GM21360 (cell line): ENCODE results near the gene ZNF25.
"Not testable (repeated sequence)": the region's sequence is repeated elsewhere in the genome, so short reads cannot be mapped to it uniquely, and the experiment has no call there.

ENCODE experiments used
- ATAC-seq: cut with Tn5 transposase; IDR thresholded peaks from one replicate; pipeline ENCODE4 v1.9.1; 2021; ENCODE audit warnings: mild to moderate bottlenecking, moderate library complexity; ENCODE audit not compliant: unreplicated experiment

Gene ZNF25

GRCh38 chr10:37948210-37948609 lies 28.2 kb downstream of the ZNF25 start:
- ATAC-seq = no peak

GRCh38 chr10:37947526-37947925 lies 28.9 kb downstream of the ZNF25 start:
- ATAC-seq = no peak

GRCh38 chr10:37937864-37938263 lies 38.6 kb downstream of the ZNF25 start:
- ATAC-seq = no peak

GRCh38 chr10:37934791-37935190 lies 41.7 kb downstream of the ZNF25 start:
- no peak for ATAC-seq

DNA sequence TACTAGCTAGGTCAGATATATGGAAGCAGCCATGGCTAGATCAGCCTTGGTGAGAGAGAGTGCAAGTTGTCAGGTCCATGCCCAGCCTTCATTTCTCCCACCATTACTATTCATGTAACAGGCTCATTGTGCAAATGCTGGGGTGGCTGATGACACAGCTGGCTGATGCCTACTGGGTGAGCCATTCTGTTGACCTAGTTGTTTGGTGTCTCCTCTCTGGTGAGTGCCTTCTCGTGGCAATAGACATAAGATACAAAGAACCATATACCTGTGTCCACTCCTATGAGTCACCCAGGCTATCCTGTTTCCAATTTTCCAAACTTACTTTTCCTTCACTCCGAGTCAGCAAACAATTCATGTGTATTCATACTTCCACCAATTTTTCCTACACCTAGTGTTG lies 46.0 kb downstream of the ZNF25 start:
- no peak for ATAC-seq

DNA sequence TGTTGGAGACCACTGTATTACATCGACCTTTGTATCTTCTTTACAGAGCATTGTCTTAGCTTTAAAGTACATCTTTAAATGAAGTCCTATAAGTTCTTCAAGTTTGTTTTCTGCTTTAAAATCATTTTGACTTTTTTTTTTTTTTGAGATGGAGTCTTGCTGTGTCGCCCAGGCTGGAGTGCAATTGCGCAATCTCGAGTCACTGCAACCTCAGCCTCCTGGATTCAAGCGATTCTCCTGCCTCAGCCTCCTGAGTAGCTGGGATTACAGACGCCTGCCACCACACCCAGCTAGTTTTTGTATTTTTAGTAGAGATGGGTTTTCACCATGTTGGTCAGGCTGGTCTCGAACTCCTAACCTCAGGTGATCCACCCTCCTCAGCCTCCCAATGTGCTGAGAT lies 68.3 kb downstream of the ZNF25 start:
- not testable (repeated sequence) for ATAC-seq

- no peak for ATAC-seq
Observed at GRCh38 chr10:37906382-37906781, 70.1 kb downstream of the ZNF25 start.
